ENCODE data around the gene LIN28B.

Gene LIN28B

GRCh38 chr6:105122717-105123116 lies 165.8 kb downstream of the LIN28B start:
- DNase-seq (ENCODE audit: low read depth in 1 of 2, low spot score in 1 of 2) = no peak
- TF ChIP-seq GABPA (IDR thresholded peaks at IDR 0.05; ENCODE audit: low read depth) (no peak), POLR2AphosphoS5 (IDR thresholded peaks at IDR 0.05; ENCODE audit: low read depth) (no peak), REST (IDR thresholded peaks at IDR 0.05; ENCODE audit: insufficient replicate concordance, low read depth) (no peak), SPI1 (IDR thresholded peaks at IDR 0.05; ENCODE audit: borderline replicate concordance, low read depth) (no peak), CTCF (IDR thresholded peaks at IDR 0.05; ENCODE audit: insufficient read depth, low read length) (no peak)
- H3K27ac ChIP-seq (replicated peaks) = no peak overlapping the region
- no peak overlapping the region for H3K4me3 ChIP-seq (replicated peaks; ENCODE audit: insufficient read depth, low read length)
- H3K27me3 ChIP-seq (ENCODE audit: insufficient read depth, poor library complexity, severe bottlenecking) = no peaks in the 10 kb centered on the region
